PC-3 (cell line): ENCODE data around the gene MORN1. TPM values are rescaled to one million over a fixed set of nuclear protein-coding genes. Genes with fewer than 3 reads are reported as not detected.

Source experiments
- ATAC-seq: fragments of 200-7000 bp; cut with Tn5 transposase; 2 replicates; pipeline ENCODE4 v1.9.1; 2020; ENCODE audit warnings: mild to moderate bottlenecking, moderate library complexity
- BruUV-seq: library from RNA; stranded (reverse); fragments of 400-500 nt; replicated peaks from 2 replicates; lab custom pipeline; 2021; lab: Mats Ljungman, UMichigan
- CTCF ChIA-PET: fragments of 300-600 bp; sonication (Branson Sonifier 250); formaldehyde crosslinking; loops from one replicate; lab custom pipeline; 2022; ENCODE audit warnings: antibody characterized with exemption; lab: Charles Lee
- POLR2A ChIA-PET: fragments of 300-600 bp; sonication (Branson Sonifier 250); formaldehyde crosslinking; loops from one replicate; lab custom pipeline; 2022; ENCODE audit warnings: antibody characterized with exemption; ENCODE audit not compliant: unreplicated experiment; lab: Charles Lee
- DNase-seq: peaks from one replicate; pipeline ENCODE4 v3.0.0-alpha.2; 2015
- H2AFZ ChIP-seq: fragments of 300-600 bp; sonication (generic); 2 replicates; pipeline ENCODE4 v1.6.0; 2016; ENCODE audit warnings: antibody characterized with exemption, low read length
- H3F3A ChIP-seq: fragments of 300-600 bp; sonication (generic); one replicate; pipeline ENCODE4 v1.6.0; 2017; ENCODE audit warnings: antibody characterized with exemption, low read length, control low read depth, mild to moderate bottlenecking; ENCODE audit not compliant: unreplicated experiment
- H3K27ac ChIP-seq: fragments of 300-600 bp; sonication (generic); 2 replicates; pipeline ENCODE4 v1.5.1; 2016; ENCODE audit warnings: mild to moderate bottlenecking, low read length
- H3K27me3 ChIP-seq: fragments of 300-600 bp; sonication (generic); 2 replicates; pipeline ENCODE4 v1.6.1; 2016; ENCODE audit warnings: low read length, mixed read lengths
- H3K36me3 ChIP-seq: fragments of 300-600 bp; sonication (generic); 2 replicates; pipeline ENCODE4 v1.6.1; 2016; ENCODE audit warnings: low read depth, mixed run types, low read length, mixed read lengths
- H3K4me1 ChIP-seq: fragments of 300-600 bp; sonication (generic); 2 replicates; pipeline ENCODE4 v1.5.1; 2016; ENCODE audit warnings: low read length; ENCODE audit not compliant: insufficient read depth
- H3K4me2 ChIP-seq: fragments of 300-600 bp; sonication (generic); 2 replicates; pipeline ENCODE4 v1.6.0; 2016; ENCODE audit warnings: low read length
- H3K4me3 ChIP-seq: fragments of 300-600 bp; sonication (generic); 2 replicates; pipeline ENCODE4 v1.5.1; 2016; ENCODE audit warnings: mild to moderate bottlenecking, low read length, mixed read lengths
- H3K79me2 ChIP-seq: fragments of 300-600 bp; sonication (generic); 2 replicates; pipeline ENCODE4 v1.6.1; 2017; ENCODE audit warnings: low read length, mixed read lengths
- H3K9ac ChIP-seq: fragments of 300-600 bp; sonication (generic); 2 replicates; pipeline ENCODE4 v1.6.0; 2016; ENCODE audit warnings: mild to moderate bottlenecking, low read length
- H3K9me2 ChIP-seq: fragments of 300-600 bp; sonication (generic); replicated peaks from 2 replicates; pipeline ENCODE4 v1.6.1; 2016; ENCODE audit warnings: mixed run types, low read length, mixed read lengths
- H3K9me3 ChIP-seq: fragments of 300-600 bp; sonication (generic); 2 replicates; pipeline ENCODE4 v1.6.1; 2016; ENCODE audit warnings: low read length, mixed read lengths
- H4K20me1 ChIP-seq: fragments of 300-600 bp; sonication (generic); 2 replicates; pipeline ENCODE4 v1.6.1; 2016; ENCODE audit warnings: low read length, mixed read lengths
- EZH2 ChIP-seq: fragments of 300-600 bp; sonication (generic); IDR thresholded peaks from one replicate; pipeline ENCODE4 v1.6.1; 2017; ENCODE audit warnings: antibody characterized with exemption, mild to moderate bottlenecking, low read length; ENCODE audit not compliant: unreplicated experiment
- EZH2phosphoT487 ChIP-seq: fragments of 300-600 bp; sonication (generic); IDR thresholded peaks from 2 replicates; pipeline ENCODE4 v1.6.1; 2018; ENCODE audit warnings: mild to moderate bottlenecking, antibody characterized with exemption, low read length, borderline replicate concordance
- intact Hi-C: fragments of 100-400 bp; cut with micrococcal nuclease; formaldehyde crosslinking; loops from 2 replicates; pipeline ENCODE4 v1.9.0; 2023
- total RNA-seq: library from RNA; depleted of rRNA; stranded (reverse); fragments of >200 nt; gene quantifications from 2 replicates; pipeline ENCODE4 v1.2.3, GENCODE V29; 2014
- TF ChIP-seq, protein P1 (sequence below): fragments of 300-600 bp; sonication (generic); conservative IDR thresholded peaks from 2 replicates; pipeline ENCODE4 v1.5.1; 2017; ENCODE audit warnings: antibody characterized with exemption, low read depth, mild to moderate bottlenecking, low read length

Gene MORN1
- total RNA-seq, 1 experiment from 2014 or later: 11.2 TPM

DNA sequence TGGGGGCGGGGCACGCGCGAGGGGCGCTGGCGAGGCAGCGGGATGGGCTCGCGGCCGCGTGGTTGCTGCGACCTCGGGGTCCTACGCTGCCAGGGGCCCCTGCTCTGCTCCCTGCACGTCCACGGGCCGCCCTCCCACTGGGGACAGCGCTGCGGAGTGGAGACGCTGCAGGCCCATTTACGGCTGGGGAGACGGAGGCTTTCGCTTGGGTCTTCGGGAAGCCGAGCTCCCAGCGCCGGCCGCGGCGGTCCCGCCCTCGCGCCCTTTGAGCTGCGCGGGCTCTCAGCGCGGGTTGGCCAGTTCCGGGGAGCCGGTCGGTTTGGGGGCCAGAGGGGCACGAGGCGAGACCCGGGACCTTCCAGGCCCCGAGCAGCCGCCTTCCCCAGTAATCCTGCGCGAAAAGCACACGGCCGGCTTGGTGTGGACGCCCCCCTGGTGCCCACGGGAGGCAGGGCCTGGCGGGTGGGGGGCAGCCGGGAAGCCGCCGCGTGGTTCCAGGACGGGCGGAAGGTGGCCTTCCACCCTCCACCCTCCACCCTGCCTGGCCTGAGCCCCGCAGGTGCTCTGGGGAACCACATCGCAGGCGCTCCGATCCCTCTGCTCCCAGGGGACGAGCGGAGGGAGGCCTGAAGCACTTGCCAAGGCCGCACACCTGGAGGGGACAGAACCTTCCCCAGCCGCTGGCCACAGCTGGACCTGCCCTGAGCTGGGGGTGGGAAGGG lies 21.6 kb upstream of the MORN1 start:
- DNase-seq (peak; percentile 21), ATAC-seq (peak; percentile 31)
- Histone ChIP-seq H3K4me1 (peaks cover 45% of the 10 kb centered on the region), H3F3A (no peaks in the 10 kb centered on the region), H2AFZ (peak overlapping the region; percentile 82), H3K27me3 (no peaks in the 10 kb centered on the region), H3K9ac (peak overlapping the region; percentile 96), H3K79me2 (peaks cover 26% of the 10 kb centered on the region), H3K4me3 (peak overlapping the region; percentile 84), H3K36me3 (no peaks in the 10 kb centered on the region), H3K9me3 (no peaks in the 10 kb centered on the region), H3K27ac (peak overlapping the region; percentile 71), H4K20me1 (no peaks in the 10 kb centered on the region), H3K4me2 (peak overlapping the region; percentile 97), H3K9me2 (no peaks in the 10 kb centered on the region)
- ChIA-PET CTCF (interaction anchor here (0.6 to 1.0 kb wide), 3 partner anchors 21 to 218 kb away, joined by 3 to 15 read pairs (median 6); partner anchors contain the start of genes FAAP20, MORN1 and RER1), POLR2A (interaction anchor here (0.6 kb wide), 1 partner anchor 143 kb away, joined by 3 read pairs; the partner anchor contains the start of gene TNFRSF14)
- TF ChIP-seq EZH2 (no peak), EZH2phosphoT487 (no peak)
- TF ChIP-seq, protein P1, sequence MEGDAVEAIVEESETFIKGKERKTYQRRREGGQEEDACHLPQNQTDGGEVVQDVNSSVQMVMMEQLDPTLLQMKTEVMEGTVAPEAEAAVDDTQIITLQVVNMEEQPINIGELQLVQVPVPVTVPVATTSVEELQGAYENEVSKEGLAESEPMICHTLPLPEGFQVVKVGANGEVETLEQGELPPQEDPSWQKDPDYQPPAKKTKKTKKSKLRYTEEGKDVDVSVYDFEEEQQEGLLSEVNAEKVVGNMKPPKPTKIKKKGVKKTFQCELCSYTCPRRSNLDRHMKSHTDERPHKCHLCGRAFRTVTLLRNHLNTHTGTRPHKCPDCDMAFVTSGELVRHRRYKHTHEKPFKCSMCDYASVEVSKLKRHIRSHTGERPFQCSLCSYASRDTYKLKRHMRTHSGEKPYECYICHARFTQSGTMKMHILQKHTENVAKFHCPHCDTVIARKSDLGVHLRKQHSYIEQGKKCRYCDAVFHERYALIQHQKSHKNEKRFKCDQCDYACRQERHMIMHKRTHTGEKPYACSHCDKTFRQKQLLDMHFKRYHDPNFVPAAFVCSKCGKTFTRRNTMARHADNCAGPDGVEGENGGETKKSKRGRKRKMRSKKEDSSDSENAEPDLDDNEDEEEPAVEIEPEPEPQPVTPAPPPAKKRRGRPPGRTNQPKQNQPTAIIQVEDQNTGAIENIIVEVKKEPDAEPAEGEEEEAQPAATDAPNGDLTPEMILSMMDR: no peak
- BruUV-seq: no TSS peak
- intact Hi-C loops: loop anchor here (1.0 to 10.0 kb wide), 3 partner anchors 22 to 1009 kb away; partner anchors contain the start of genes MORN1 and RER1

DNA sequence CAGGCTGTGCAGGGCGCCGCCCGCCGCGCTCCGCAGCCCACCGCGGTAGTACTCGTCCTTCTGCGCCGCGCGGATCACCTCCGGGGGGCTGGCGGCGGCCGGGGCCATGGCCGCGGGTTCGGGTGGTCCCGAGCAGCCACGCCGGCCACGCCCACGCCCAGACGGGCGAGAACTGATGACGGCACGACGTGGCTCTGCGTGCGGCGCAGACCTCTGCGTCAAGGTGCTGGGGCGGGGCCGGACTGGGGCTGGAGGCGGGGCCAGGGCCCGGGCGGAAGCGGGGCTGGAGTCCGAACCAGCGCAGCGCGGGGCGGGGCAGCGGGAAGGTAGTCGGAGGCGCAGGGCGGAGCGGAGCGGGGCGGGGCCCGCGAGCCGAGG lies 21.0 kb upstream of the MORN1 start, which contains the start of gene PEX10:
TSS of gene PEX10 (minus strand) at position 170 of the 378 bp plus-strand sequence. CDS start at position 108, 62 bp downstream.
- H3K9ac ChIP-seq: peak within 1 kb of the TSS; percentile 96
- H3K27me3 ChIP-seq: no peaks in the 10 kb centered on the region
- CTCF ChIA-PET: interaction anchor here (0.8 to 1.0 kb wide), 2 partner anchors 21 to 217 kb away, joined by 3 to 6 read pairs; partner anchors contain the start of genes FAAP20, MORN1 and RER1
- no peaks in the 10 kb centered on the region for H3K9me3 ChIP-seq
- peaks cover 26% of the 10 kb centered on the region for H3K79me2 ChIP-seq
- H3K4me1 ChIP-seq: peaks cover 45% of the 10 kb centered on the region
- TF ChIP-seq, protein P1: no peak
- TF ChIP-seq EZH2 (no peak), EZH2phosphoT487 (no peak)
- H2AFZ ChIP-seq: peak within 1 kb of the TSS; percentile 82
- peak; percentile 99 for DNase-seq
- ATAC-seq: peak; percentile 75
- no peaks in the 10 kb centered on the region for H3F3A ChIP-seq
- no peaks in the 10 kb centered on the region for H3K9me2 ChIP-seq
- H3K27ac ChIP-seq: peak within 1 kb of the TSS; percentile 71
- no peaks in the 10 kb centered on the region for H3K36me3 ChIP-seq
- intact Hi-C loops: loop anchor here (1.0 to 10.0 kb wide), 3 partner anchors 21 to 1010 kb away; partner anchors contain the start of genes MORN1 and RER1
- POLR2A ChIA-PET: no interaction called here
- peak within 1 kb of the TSS; percentile 97 for H3K4me2 ChIP-seq
- peak within 1 kb of the TSS; percentile 84 for H3K4me3 ChIP-seq
- H4K20me1 ChIP-seq: no peaks in the 10 kb centered on the region
- BruUV-seq: no TSS peak
